Suppressor macrophage treated with lipopolysaccharide for 1 hour (primary cell): Measurements from ENCODE around the gene ZFX.
A peak's percentile ranks its signal among the peaks of the same experiment; 100 is the strongest.
"Not testable (repeated sequence)": the region's sequence is repeated elsewhere in the genome, so short reads cannot be mapped to it uniquely, and the experiment has no call there.

Source experiments
- DNase-seq, 3 donors: peaks; one replicate each; pipeline ENCODE4 v3.0.0-alpha.2; 2020 to 2022

ZFX gene

DNA sequence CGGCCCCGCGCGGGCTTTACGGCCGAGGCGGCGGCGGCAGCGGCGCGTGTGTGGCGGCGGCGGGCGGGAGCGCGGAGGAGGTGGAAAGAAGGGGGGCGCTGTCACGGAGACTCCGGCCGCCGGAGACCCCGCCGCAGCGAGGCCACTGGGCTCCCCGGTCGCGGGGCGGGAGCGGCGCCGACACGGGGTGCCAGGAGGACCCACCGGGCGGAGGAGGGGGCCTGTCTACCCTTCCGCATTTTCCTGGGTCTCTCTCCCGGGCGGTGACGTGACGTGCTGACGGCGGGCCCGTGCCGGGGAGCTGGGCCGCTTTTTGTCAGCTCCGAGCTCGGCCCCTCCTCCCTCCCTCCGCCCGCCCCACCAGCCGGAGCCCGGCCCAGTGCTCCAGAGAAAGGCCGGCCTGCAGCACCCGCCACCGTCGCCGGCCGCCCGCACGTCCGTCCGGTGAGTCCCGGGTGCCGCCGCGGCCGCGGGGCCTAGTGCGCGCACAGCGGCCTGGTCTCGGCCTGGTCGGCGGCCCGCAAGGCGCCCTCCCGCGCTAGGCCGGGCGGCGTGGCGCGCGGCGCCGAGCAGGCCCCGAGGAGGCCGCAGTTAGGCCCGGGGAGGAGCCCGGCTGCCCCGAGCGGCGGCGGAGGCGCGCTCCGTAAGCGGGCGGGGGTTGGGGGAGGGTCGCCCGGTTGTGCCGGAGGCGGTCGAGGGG is at the start of gene ZFX:
TSS of gene ZFX (plus strand) at position 379 of the 700 bp plus-strand sequence. CDS start 23,014 bp downstream, outside the sequence.
- DNase-seq: peak; percentile 48 to 61 (median 49)

- peak in 2 of 3 donors; percentile 2 to 19 for DNase-seq
These were observed 48.8 kb upstream of the ZFX start for GRCh38 chrX:24100713-24101112.

DNA sequence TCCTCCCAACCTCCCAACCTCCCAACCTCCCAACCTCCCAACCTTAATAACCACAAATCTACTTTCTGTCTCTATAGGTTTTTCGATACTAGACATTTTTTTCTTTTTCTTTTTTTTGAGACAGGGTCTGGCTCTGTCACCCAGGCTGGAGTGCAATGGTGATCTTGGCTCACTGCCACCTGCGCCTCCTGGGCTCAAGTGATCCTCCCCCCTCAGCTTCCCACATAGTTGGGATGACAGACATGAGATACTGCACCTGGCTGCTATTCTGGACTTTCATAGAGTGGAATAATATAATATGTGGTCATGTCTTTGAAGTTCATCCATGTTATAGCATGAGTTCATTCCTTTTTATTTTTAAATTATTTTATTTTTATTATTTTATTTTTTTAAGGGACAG is 39.5 kb upstream of the ZFX start:
- DNase-seq: no peak

- no peak for DNase-seq
These were observed 36.3 kb upstream of the ZFX start for GRCh38 chrX:24113181-24113580.

- no peak for DNase-seq
These were observed 32.3 kb upstream of the ZFX start for GRCh38 chrX:24117258-24117657.

GRCh38 chrX:24124244-24124799 is 25.2 kb upstream of the ZFX start:
- DNase-seq: no peak

DNA sequence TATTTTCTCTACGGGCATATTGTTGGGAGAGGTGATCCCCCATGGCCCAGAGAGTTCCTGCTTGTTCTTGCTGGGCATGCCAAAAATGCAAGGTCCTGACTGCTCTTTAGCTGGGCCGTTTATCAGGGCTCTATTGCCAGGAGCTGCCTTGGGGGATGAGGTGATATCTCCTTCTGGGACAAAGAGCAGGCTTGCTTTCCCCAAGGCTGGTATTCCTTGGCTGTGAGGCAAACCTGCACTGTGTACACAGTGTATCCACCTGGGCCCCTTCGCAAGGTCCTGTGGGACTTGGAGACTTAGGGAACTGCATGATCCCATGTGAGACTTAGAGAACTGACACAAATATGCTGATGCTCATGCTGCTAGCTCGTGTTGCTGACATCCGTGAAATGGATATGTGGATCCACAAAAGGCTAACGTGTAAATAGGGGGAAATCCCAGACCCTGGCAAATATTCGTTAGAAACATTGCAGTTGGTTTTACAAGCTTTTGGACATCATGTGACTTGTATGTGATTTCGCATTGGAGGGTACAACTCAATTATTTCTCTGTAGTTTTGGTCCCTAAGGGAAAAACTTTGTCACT is 24.4 kb upstream of the ZFX start:
- DNase-seq: no peak

DNA sequence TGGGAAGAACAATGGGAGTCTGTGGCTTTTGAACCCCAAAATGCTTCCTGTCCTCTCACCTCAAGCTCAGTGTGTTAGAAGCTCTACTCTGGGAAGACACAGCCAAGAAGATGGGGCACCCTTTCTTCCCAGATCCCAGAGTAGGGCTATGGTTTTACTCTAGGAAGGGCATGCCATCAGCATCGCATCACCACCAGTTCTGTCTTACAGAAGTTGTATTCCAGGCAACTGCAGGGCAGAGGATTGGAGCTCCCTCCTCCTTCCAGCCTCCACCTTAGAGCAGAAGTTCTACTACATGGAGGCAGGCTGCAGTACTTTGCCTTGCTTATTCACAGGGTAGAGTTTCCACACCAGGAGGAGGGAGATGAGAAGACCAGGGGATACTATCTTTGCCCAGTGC is 18.1 kb upstream of the ZFX start:
- no peak for DNase-seq

GRCh38 chrX:24133312-24133711 is 16.2 kb upstream of the ZFX start:
- DNase-seq: no peak

DNA sequence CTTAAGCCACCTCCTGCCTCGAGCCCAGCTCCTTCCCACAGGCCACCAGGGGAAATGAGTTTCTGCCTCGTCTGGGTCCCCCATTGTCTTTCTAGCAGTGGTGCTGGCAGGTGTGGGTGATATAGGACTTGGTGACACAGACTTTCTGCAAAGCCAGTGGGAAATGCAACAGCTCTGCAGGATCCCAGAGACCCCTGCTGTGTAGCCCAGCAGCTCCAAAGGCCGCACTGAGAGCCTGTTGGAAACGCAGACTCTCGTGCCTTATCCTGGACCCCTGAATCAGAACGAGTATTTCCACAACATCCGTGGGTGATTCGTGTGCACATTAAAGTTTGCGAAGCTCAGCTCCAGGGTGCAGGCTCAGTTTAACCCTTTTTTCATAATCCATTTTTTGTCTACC is 13.8 kb upstream of the ZFX start:
- not testable (repeated sequence) for DNase-seq

GRCh38 chrX:24137192-24137591 is 12.3 kb upstream of the ZFX start:
- peak in 1 of 3 donors; percentile 16 for DNase-seq

DNA sequence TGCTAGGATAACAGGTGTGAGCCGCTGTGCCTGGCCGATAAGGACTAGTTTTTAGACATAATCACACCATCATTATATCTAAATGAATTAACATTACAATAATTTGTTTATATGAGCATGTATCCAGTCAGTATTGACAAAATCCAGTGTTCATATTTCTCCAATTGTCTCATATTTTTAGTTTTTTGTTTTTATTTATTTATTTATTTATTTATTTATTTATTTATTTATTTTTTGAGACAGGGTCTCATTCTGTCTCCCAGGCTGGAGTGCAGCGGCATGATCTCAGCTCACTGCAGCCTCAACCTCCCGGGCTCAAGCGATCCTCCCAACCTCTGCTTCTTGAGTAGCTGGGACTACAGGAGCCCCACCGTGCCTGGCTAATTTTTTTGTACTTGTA is 5.5 kb upstream of the ZFX start:
- not testable (repeated sequence) for DNase-seq

DNA sequence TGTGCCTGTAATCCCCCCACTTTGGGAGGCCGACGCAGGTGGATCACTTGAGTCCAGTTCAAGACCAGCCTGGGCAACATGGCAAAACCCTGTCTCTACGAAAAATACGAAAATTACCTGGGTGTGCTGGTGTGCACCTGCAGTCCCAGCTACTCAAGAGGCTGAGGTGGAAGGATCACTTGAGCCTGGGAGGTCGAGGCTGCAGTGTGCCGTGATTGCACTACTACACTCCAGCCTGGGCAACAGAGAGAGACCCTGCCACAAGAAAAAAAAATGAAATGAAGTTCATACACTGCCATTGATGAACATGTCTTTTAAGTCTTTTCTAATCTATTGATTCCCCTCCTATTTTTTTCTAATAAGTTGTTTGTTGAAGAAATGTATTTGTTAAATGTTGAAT is 5.0 kb upstream of the ZFX start:
- DNase-seq: no peak

DNA sequence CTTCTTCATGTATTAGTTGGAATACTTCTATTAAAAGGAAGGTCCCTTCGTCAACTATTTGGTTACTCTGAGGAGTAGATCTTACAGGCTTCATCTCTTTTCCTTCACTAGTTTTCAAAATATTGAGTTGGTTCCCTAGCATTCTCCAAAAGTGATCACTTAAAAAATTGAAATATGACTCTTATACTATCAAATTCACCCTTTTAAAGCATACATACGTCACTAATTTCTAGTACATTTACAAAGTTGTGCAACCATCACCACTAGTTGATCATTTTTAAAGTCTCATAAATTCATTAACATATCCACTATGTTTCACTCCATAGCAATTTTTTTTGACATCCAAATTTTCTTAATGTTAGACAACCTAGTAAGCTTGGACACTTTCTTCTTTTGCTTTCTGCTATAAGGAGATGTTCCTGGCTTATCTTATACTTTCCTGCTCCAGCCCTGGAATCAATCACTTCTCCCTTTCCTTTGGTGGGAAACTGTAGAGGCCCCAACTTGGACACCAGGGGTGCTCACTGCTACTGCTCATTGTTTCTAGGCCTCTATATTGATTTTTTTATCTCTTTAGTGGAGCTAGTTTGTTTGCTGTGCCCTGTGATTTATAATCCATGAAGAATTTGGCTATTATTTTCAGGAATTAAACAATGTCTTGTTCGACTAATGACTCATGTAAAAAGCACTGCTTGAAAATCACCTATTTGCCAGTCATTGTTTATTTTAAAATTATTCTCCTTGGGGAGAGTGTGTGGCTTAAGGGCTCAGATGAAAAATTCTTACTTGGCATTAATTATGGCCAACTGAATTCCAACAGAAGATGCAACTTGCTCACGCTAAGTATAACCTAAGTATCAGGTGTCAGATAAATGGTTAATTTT is 4.0 kb upstream of the ZFX start:
- DNase-seq: no peak

DNA sequence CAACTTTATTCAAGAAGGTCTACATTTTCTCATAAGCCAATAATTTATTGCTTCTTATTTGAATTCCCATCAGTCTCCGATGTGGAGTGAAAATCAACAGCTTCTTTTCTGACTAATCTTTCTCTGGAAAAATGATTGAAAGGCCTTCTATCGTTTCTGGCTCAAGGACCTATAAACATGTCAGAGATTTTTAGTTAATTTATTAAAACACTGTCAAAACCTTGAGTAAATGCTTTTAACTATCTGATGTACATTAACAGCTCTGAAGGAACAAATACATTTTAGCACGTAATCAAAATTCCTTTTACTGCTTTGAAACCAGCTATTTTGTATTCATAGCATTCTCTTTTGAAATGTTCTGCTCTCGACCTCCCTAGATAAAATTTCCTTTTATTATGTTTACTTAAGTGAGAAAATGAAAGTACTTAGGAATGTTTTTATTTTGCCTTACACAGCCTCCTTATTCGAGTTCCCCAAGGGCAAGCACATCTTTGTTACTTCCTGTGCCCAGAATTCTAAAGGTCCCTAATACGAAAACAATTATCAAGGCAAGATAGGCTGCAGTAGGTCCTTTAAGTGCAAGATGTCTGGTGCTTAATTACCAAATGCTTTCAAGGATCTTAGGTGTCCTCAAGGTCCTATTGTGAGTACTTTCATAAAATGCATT is 3.1 kb upstream of the ZFX start:
- DNase-seq: peak in 2 of 3 donors; percentile 17 to 20

DNA sequence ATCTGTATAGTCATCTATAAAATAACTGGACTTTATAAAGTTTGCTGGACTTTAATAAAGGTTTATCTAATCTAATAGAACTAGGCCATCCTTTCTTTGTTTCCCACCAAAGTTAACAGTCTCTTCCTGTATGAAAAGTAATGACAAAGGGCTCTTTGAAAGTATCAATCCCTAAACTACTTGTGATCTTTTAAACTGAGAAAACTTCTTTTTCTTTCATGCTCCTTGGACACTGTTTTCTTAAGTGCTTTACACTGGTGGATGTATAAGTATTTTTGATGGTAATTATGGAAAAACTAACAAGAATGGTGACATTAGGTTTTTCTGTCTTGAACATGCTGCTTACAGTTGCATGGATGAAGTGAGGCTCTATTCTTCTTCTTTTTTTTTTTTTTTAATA is 2.4 kb upstream of the ZFX start:
- DNase-seq: no peak

DNA sequence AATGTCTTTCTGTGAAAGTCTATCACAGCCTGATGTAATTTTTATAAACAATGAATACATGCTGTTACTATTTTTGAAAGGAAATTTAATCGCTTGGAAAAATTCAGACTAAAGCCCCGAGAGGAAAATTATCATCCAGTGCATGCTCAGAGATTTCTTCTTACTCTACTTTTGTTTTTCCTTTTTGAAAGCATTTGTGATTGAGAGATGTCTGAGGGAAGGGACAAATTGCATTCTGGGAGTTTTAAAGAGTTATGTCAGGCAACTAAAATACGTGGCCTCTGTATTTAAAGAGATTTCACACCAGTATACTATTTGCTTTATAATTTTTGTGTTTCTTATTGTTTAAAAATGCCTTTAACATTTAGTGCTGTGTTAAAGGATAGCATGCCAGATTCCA is 1.4 kb upstream of the ZFX start:
- DNase-seq: peak in 2 of 3 donors; percentile 34 to 56

GRCh38 chrX:24148535-24149350 is 786 bp upstream of the ZFX start:
- peak; percentile 69 to 93 (median 86) for DNase-seq

- DNase-seq: peak; percentile 79 to 90 (median 79)
These were observed 692 bp downstream of the ZFX start for GRCh38 chrX:24150051-24150790.

DNA sequence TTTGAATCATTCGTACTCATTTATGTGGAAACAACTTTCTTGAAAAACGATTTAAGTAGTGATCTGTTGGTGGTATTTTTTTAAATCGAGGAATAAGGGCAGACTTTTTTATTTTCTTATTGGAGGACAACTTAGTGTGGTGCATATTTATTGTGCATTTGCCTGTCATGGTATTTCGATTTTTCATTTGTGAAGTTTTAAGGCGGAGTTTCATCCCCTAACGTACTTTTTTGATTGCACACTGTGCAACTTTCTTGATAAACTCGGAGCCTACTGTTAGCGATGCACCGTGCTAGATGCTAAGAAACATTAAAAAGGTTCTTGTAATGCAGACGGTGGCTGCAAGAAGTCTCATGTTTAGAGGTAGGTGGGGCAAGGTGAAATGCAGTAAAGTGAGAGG is 1.4 kb downstream of the ZFX start:
- peak in 1 of 3 donors; percentile 10 for DNase-seq

- DNase-seq: peak in 1 of 3 donors; percentile 5
These were observed 2.0 kb downstream of the ZFX start for GRCh38 chrX:24151513-24151912.
